ENCODE measurements around the gene UBE2G1. TPM values are rescaled to one million over a fixed set of nuclear protein-coding genes. Genes with fewer than 3 reads are reported as not detected.

UBE2G1 gene
- total RNA-seq, 1 donor from 2014 or later, result 57.6 TPM

DNA sequence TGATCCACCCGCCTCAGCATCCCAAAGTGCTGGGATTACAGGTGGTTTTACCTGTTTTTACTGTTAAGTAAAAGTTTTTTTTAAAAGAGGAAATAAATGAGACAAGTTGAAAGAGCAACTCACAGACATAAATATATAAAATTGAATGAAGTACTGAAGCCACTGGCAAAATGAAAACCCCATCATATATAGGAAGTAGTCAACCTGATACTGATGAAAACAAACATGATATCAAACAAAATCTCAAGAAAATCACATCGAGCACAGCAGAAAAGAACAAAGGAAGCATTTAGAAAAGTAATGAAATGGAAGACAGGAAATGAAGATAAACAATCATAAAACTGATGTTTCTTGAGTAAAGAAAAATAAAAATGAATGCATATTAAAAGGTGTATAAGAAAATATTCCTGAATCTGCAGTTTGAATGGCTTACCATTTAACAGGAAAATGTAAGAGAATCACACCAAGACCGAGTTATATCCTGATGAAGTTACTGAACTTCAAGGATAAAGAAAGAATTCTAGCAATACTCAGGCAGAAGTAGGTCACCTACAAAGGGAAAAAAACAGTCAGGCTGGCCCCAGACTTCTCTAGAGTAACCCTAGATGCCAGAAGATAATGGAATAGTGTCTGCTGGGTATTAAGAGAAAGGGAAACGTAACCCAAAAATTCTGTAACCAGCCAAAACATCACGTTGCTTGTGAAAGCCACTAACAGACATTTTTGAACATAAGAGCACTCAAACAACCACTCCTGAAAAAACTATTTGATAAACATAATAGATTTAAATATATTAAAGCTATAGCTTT lies 31.5 kb downstream of the UBE2G1 start:
- DNase-seq (ENCODE audit: low spot score), result no peak

DNA sequence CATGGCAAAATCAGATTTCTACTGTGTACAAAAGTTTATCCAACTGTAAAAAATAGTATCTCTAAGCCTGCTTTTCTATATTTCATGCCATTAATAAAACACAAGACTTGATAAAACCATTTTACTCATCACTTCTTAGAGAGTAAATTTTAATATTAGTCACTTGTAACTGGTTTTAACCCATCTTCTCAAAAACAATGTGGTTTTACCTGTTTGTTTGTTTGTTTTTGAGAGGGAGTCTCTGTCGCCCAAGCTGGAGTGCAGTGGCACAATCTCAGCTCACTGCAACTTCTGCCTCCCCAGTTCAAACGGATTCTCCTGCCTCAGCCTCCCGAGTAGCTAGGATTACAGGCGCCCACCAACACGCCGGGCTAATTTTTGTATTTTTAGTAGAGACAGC lies 32.1 kb downstream of the UBE2G1 start:
- DNase-seq (ENCODE audit: low spot score), result no peak

DNA sequence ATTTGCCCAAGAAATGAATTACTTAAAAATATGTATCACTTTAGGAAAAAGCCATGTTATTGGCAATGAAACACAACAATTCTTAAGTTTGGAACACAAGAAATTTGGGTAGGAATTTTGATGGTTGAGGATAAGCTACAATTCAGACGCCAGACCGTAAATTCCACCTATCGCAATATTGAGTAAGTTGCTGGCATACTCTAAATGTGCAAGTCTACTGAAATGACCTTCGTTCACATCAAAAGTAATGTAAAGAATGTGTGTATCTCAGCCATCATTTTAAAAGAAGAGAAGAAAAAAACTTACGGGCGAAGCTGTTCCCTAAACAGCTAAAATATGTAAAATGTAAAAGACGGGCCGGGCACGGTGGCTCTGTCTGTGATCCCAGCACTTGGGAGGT lies 33.4 kb downstream of the UBE2G1 start:
- no peak for DNase-seq (ENCODE audit: low spot score)

DNA sequence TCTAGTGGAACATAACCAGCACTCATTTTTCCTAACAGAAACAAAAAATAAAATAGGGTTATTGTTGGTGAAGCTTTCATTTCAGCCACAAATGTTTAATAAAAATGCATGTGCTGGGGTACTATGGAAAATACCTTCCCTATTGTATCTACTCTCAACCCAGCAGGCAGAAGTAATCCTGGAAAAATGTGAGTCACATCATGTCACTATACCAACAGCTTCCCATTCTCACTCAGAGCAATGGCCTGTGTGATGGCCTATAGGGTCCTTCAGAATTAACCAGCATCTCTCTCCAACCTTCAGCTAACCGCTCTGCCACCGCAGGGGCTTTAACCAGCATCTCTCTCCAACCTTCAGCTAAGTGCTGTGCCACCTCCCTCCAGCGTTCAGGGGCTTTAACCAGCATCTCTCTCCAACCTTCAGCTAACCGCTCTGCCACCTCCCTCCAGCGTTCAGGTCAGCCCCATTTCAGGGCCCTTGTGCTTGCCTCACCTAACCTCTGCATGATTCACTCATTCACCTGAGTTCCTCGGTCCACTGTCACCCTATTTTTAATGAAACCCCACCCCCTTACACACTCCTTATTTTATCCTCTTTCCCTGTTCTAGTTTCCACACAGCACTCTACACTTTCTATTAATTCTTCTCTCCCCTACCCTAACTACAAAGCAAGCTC lies 34.0 kb downstream of the UBE2G1 start:
- DNase-seq (ENCODE audit: low spot score), result no peak

DNA sequence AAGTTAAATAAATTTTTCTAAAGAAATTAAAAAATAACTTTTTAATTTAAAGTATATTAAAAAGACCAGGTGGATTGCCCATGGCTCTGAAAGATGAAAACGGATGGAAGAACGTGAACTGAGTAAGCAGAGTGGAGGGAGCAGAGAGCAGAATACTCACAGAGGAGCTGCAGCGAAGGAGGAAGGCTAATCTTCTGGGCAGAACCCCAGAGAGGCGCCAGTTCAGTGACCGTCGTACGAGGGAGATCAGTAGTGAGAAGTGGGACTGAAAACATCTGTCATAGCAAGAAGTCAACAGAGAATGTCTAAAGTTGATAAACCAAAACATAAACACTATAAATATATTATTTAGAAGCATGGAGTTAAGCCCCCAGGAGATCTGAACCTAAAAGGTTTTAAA lies 34.9 kb downstream of the UBE2G1 start:
- DNase-seq (ENCODE audit: low spot score), result no peak

DNA sequence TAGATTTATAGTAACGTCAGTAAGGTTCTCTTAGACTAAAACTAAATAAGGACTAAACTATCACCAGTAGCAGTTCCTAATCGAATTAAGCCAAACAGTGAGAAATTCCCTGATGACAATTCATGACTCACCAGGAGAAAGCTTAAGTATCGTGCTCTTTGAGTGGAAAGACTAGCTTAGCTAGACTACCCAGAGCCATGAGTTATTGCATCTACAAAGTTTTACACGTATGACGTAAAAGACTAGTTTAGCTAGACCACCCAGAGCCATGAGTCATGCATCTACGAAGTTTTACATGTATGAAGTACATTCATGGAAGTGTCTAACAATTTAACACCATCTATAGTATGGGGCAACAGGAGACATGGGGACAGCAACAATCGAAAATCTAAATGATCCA lies 36.6 kb downstream of the UBE2G1 start:
- no peak for DNase-seq (ENCODE audit: low spot score)

DNA sequence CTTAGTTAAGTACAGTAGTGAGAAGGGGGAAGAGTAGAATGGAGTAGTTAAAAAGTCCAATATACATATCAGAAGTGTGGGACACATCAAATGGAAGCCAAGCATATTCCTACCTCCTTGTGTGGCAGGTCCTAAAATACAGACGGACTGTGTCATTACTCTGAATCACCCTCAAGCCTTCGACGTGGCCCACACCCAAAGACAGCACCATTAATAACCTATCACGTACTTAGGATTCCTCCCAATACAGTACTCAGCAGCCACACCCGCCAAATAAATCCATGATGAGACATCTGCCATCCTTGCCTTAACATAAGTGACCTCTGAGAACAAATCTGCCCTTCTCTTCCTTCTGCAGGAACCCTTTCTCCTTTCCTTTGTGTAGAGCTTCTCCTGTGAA lies 38.9 kb downstream of the UBE2G1 start:
- no peak for DNase-seq (ENCODE audit: low spot score)

DNA sequence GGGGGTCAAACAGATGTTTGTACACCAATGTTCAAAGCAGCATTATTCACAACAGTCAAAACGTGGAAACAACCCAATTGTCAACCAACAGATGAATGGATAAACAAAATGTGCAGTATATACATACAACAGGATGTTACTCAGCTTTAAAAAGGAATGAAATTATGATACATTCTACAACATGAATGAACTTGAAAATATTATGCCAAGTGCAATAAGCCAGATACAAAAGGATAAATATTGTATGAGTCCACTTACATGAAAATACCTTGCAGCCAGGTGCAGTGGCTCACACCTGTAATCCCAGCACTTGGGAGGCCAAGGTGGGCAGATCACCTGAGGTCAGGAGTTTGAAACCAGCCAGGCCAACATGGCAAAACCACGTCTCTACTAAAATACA lies 39.9 kb downstream of the UBE2G1 start:
- no peak for DNase-seq (ENCODE audit: low spot score)

DNA sequence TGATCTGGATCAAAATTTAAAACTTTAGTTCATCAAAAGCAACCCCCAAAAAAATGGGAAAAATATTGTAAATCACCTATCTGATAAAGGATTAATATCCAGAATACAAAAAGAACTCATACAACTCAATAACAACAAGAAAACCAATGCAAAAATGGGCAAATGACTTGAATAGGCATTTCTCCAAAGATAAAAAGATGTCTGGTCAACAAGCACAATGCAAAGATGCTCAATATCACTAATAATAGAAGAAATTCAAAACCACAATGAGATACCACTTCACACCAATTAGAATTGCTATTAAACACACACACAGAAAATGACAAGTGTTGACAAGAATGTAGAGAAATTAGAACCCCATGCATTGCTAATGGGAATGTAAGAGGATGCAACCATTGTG lies 40.4 kb downstream of the UBE2G1 start:
- no peak for DNase-seq (ENCODE audit: low spot score)

DNA sequence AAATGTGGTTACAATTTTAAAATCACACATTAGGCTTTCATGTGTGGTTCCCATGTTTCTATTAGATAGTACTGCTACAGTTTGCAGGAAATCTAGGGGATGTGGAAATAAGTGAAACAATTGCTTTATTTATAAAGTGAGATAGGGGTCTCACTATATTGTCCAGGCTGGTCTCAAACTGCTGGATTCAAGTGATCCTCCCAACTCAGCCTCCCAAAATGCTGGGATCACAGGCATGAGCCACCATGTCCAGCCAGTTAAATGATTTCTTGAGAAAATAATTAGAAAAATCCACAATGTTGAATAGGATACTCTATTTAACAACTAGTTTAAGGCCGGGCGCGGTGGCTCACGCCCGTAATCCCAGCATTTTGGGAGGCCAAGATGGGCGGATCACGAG lies 42.0 kb downstream of the UBE2G1 start:
- DNase-seq (ENCODE audit: low spot score), result no peak

DNA sequence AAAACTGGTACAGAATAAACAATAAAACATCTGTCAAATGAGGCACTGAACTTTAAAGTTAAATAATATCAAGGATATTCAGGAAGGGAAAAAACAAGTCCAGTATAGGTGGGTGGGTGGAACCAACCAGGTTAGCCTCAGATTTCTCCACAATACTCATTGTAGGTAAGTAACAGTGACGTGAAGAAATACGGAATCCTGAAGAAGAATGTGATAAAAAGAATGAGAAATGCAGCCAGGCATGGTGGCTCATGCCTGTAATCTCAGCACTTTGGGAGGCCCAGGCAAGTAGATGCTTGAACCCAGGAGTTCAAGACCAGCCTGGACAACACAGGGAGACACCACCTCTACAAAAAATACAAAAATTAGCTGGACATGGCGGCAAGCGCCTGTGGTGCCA lies 47.3 kb downstream of the UBE2G1 start:
- no peak for DNase-seq (ENCODE audit: low spot score)

DNA sequence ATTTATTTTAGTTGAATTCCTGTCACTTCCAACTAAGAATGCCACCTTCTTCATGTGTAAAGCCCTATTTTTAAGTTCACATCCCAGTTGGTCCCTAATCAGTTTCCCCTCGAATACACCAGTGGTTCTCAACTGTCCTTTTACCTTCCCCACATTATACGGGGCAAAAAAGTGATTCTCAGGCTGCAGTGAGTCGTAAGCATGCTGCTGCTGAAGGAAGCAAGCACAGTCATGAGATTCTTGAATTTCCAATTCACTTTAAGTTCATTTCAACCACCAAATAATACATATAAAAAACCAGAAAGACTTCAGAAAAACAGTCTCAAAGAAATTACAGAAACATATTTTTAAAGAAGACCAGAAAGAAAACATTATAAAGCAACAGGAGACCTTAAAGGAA lies 47.9 kb downstream of the UBE2G1 start:
- no peak for DNase-seq (ENCODE audit: low spot score)

DNA sequence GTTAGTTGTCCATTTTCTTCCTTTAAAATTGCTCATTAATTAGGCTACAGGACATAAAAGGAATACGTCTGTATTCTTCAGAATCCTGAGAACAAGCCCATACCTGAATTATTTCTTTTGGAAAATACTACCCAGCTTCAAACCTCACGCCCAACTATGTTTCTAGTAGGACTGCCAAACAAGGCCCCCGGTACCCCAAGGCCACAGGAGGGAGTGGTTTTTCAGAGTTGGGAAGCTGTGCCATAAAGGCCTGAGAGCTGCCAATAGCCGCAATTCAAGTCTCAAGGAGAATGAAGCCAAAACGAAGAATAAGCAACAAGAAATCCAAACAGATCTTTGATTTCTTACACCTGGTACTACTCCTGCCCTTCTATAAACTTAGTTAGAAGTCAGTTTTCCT lies 48.3 kb downstream of the UBE2G1 start:
- DNase-seq (ENCODE audit: low spot score), result no peak

DNA sequence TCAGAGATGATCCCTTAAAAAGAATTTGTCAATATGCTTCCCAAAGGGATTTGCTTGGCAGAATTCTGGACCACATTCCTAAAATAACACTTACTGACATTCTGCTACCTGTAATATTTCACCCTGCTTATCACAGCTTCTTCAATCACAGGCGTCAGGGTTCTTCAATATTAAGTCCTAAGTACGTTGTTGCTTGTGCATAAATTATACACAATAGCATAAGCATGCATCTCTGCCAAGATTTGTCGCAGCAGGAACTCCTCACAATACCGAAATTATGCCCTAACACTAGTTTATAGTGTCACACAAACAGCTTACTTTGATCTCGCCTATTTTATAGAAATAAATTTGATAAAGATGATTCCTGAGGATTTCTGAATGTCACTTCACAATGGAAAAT lies 48.9 kb downstream of the UBE2G1 start:
- no peak for DNase-seq (ENCODE audit: low spot score)

DNA sequence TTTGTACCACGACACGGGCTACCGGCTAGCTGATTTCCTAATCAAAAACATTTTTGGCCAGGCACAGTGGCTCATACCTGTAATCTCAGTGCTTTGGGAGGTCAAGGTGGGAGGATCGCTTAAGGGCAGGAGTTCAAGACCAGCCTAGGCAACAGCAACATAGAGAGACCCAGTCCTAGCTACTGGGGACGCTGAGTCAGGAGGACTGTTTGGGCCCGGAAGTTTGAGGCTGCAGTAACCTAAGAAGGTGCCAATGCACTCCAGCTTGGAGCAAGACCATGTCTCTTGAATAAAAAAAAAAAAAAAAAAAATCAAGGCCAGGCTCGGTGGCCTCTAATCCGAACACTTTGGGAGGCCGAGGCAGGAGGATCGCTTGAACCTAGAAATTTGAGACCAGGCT lies 49.8 kb downstream of the UBE2G1 start:
- DNase-seq (ENCODE audit: low spot score), result no peak

DNA sequence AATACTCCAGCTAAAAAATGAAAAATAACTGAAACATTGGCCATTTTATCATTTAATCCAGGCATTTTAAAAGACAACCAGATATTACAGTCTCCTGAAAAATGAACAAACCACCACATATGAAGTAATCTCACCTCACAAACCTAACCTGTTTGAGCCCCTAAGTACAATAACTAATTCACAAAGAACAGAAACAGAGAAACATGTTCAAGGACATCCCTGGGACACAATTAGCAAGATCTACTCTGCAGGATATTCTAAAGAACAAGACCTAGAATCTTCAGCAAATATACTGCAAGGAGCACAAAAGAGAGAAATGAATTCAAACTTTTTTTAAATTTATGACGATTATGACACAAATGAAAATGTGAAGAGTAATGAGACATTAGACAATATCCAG lies 51.9 kb downstream of the UBE2G1 start:
- DNase-seq (ENCODE audit: low spot score), result no peak

DNA sequence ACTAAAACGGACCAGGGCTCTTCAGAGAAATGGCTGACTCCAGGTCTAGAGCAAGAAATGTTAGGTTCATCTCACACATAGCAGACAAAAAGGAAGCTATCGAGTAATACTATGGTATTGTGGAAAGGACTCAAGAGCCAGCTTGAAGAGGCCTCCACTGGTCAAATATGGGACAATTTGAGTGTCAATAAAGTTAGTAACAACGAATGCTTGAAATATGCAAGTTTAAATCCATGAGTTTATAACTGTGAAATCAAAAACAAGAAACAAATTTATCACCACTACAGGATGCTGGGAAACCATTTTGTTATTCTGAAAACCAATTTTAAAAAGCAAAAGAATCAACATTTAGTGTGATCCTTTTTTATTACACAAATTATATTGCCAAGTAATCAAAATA lies 52.3 kb downstream of the UBE2G1 start:
- no peak for DNase-seq (ENCODE audit: low spot score)

DNA sequence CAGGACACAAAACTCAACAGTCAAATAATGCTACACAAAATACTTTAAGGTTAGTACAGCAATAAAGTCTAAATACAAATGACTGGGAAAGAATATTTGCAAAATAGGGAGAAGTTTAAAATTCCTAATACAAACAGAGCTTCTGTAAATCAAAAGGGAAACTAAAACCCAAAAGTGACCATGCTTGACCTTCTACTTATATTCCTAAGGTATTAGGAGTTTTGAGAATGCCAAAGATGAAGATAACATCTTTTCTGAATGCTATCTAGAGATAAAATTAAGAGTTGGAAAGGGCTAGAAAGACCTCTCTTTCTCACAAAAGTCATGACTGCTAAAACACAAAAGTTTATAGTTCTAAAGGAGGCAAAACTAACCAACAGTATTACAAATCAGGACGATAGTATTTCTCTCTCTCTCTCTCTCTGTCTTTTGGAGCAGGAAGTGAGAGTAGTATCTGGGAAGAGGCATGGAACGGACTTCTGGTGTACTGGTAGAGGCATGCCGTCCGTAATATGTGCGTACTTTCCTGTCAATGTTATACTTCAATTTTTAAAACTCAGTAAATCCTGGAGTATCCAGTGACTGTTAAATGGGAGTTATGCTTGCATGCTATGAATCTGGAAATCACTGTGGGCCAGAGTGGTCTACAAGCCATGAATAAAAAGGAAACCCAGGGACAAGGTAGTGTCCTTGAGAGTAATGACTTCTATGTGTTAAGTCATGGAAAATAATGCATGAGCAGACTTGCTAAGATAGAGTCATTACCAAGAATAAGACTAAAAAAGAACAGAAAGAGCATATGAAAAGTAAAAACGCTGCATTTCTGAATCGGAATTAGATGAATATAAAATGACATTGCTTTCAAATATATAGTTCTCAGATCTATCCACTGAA lies 53.0 kb downstream of the UBE2G1 start:
- no peak for DNase-seq (ENCODE audit: low spot score)

DNA sequence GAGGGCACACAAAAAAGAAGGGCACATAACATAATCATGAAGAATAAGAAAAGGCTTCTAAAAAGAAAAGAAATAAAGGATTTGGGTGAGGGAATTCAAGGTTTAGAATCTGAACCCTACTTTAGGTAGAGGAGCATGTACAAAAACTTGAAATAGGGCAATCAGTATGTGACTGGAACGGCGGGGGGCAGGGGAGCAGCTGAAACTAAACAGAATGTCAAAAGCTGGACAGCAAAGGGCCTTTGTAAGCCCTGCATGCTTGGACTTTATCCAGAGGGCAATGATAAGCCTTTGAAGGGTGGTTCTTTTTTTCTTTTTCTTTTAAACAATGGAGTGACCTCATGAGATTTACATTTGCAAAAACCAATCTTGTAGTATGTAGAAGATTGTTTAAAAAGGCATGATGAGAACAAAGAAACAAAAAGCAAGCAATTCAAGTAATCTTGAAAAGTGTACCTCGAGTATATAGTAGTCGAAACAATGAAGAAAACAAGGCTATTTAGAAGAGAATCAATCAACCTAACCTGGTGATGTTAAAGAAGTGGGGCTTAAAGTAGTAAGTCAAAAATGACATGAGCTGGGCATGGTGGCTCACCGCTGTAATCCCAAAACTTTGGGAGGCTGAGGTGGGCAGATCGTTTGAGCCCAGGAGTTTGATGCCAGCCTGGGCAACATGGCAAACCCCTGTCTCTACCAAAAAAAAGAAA lies 56.0 kb downstream of the UBE2G1 start:
- DNase-seq (ENCODE audit: low spot score), result no peak

DNA sequence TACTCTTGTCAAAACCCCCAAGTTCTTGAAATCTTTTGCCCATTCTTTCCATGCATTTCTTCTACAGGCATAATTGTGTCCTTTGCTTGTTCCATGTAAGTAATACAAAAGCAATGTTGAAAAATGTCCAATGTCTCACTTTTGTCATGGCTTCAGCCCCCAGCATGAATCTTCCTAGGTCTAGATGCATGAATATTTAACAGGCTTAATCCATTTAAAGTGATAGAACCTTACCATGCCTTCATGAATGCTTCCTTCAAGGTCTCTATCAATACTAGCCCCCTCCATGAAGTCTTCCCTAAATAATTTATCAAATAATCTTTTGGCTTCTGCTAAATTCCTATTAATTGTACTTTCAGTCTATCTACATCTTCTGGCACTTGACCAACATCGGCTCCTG lies 56.6 kb downstream of the UBE2G1 start:
- no peak for DNase-seq (ENCODE audit: low spot score)

DNA sequence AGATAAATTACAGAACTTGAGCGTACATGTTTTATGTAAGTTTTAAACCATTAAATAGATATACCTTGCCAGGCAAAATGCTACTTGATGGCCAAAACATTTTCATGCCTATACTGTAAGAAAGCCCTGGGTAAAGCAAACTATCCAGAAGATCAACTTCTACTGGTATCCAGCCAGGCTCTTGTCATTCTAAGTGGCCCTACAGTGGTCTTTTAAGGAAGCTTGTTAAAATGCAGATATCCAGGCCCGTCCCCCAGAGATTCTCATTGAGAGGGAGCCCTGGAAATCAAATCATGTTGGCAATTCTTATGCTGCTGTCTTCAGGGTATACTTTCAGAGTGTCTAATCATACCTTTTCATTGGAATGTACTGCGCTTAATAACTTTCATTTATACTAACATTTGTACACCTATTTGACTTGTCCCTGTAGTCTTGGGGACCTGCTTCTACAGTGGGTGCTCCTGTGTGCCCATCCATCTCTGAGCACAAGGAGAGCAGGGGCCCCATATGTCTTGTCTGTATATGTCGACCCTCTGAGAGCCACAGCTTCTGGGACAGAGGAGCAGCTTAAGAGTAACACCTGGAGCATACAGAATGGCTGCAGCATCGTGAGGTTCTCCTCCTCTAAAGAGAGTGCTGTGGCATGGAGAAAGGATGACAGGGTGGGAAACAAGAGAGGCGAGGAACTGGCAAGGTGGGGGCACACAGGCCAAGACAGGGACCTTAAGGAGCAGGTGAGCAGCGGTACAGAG lies 59.1 kb downstream of the UBE2G1 start:
- no peak for DNase-seq (ENCODE audit: low spot score)
